GM12892 (cell line): ENCODE measurements around the gene AOPEP.

Source experiments
- POLR2A ChIP-seq: IDR thresholded peaks from 2 replicates; pipeline ENCODE4 v1.6.1; 2011; ENCODE audit warnings: low read depth, low read length, control low read depth
- POLR2AphosphoS5 ChIP-seq: IDR thresholded peaks from 2 replicates; pipeline ENCODE4 v1.6.1; 2011; ENCODE audit warnings: low read depth, low read length, control low read depth
- TAF1 ChIP-seq: IDR thresholded peaks from 2 replicates; pipeline ENCODE4 v1.6.1; 2011; ENCODE audit warnings: low read depth, mild to moderate bottlenecking, control low read depth, low read length, borderline replicate concordance

- TF ChIP-seq TAF1 (no peak), POLR2A (no peak), POLR2AphosphoS5 (no peak)
Observed at GRCh38 chr9:94915476-94916450, 189.3 kb downstream of the AOPEP start.
